ENCODE results near the gene DTNA.

Gene DTNA

DNA sequence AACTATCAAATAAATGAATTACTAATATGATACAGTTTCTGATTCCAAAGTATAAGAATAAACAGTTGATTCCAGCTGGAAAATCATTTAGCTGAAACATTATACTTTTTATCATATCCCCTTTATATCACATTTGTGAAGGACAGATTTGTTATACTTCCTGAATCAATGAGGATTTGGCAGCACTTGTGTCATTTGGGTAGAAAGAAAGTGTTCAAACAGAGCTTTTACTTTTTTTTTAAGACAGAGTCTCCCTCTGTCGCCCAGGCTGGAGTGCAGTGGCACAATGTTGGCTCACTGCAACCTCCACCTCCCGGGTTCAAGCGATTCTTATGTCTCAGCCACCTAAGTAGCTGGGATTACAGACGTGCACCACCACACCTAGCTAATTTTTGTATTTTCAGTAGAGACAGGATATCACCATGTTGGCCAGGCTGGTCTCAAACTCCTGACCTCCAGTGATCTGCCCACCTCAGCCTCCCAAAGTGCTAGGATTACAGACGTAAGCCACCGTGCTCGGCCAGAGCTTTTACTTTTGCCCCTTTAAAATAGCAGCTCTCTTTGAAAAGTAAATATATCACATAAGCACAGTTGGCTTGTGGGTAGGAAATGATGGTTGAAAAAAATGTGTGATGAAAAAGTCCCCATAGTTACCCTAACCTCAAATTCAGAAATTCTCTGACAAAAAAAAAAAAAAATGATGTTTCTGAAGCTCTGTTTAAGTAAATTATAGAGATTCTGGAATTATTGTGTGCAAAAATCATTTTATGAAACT, 95.2 kb downstream of the DTNA start:
- no peak for DNase-seq (ENCODE audit: low read depth in 2 of 3, low spot score in 1 of 3)

DNA sequence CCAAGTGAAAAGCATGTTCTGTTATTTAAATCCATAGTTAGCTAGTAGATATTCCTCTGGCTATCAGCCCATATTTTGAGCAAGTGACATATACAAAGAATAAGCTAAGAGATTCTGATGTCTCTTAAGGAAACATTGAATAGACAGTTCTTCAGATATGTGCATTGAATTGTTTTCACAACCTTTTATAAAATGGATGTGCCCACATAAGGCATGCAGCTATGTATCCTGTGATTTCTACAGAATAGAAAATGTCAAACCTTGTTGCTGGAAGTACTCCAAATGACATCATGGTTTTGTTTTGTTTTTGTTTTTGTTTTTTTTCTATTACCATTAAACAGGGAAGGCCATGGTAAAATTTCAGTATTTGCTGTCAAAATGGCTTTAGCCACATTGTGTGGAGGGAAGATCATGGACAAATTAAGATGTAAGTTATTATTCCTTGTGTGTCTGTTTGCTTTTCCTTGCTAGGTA, 95.8 kb downstream of the DTNA start:
- no peak for DNase-seq (ENCODE audit: low read depth in 2 of 3, low spot score in 1 of 3)

DNA sequence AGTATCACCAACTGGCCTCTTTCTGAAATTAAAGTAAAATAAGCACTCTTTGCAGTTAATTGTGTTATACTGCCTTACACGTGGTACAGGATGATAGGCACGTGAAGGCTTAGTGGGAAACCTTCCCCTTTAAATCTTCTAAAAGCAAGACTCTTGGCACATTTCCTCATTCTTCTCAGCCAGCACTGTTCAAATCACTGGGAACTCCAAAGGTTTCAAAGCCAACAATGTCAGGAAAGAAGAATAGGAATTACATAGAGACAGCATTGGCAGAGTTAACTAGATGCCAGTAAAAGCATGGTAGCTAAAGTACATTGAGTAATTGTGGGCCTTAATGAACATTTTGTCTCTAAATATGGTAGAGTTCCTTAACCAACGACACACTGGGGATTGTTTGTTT, 96.4 kb downstream of the DTNA start:
- DNase-seq (ENCODE audit: low read depth in 2 of 3, low spot score in 1 of 3), result no peak

DNA sequence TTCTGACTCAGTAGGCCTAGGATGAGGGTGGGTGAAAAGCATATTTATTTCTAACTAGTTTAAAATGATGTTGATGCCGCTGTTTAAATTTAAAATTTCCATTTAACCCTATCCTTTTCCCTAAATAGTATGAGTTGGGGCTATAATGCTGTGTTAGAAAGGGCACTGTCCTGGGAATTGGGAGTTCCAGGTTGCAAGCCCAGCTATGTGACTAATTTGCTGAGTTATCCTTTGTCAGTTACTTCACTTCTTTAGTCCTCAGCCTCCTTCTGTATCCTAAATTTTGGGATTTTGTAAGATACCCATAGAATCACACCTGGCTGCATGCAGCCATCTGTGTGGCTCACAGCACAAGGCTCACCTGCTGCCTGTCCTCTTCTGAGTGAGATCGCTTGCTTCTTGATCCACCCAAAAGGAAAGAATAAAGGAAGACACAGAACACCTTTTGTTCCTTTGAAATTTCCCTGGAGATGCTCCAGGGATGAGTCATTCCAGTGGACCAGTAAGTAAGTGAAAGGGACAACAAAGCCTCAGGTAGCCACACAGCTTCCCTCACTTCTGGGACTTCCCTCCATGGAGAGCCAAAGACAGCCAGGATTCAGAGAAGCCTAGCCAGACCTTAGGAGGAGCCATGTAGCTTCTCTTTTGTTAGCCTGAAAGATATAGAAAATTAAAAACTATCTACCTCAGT, 97.2 kb downstream of the DTNA start:
- DNase-seq (ENCODE audit: low read depth in 2 of 3, low spot score in 1 of 3), result no peak

DNA sequence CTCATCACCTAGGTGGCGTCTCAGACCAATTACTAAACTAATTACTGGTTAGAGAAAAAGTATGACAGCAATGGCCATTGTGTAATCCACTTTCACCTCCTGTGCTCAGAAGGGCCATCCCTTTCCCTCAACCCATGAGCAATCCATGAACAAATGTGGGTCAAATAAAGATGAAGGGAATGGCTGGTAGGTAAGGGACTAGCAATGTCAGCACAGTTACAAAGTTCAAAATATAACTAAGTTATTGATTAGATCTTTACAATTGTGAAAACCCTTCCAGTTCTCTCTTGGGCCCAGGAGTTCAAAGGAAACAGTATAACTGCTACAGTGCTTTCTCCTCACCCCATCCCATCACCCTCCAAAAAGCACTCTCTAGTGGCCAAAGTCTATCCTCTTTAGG, 98.3 kb downstream of the DTNA start:
- DNase-seq (ENCODE audit: low read depth in 2 of 3, low spot score in 1 of 3), result no peak

DNA sequence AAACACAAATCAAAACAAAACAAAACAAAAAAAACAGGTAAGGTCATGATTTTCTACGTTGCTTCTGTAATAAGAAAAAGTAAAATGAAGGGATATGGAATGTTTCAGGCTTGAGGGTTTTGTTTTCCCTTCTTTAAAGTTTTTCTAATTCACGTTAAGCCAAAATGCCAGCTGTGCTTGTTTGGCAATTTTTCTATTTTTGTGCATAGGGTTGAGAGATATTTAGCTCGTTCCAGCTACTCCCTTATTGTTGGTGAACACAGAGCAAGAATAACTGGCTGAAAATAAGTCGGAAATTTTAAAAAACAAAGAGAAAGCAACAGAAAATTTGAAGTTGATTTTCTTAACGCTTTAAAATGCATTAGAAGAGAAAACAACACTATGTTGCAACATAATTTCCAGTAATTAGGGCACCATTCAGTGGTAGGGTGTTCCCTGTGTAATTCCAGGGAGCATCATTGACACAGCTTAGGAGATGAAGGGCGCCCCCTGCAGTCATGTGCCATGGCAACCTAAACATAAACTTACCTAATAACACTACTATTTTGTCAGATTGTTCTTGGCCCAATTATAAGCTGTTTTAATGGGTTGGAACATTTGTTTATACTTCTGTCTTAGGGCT, 99.5 kb downstream of the DTNA start:
- no peak for DNase-seq (ENCODE audit: low read depth in 2 of 3, low spot score in 1 of 3)

DNA sequence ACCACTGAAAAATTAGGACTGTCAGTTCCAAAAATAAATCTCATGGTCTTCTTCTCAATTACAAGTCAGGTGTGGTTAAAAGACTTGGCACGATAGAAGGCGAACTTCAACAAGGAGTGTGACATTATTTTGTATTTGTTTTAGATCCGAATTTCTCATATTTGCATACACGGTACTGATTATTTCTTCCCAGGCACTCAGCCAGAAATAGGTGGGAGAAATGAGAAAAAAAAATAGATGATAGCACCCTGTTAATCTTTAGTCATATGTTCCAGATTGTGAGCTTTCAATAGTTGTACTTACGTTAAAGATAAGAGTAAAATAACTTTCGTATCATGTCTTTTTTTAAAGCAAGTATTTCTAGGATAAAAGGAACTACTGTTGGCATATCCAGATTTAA, 106.1 kb downstream of the DTNA start:
- no peak for DNase-seq (ENCODE audit: low read depth in 2 of 3, low spot score in 1 of 3)

DNA sequence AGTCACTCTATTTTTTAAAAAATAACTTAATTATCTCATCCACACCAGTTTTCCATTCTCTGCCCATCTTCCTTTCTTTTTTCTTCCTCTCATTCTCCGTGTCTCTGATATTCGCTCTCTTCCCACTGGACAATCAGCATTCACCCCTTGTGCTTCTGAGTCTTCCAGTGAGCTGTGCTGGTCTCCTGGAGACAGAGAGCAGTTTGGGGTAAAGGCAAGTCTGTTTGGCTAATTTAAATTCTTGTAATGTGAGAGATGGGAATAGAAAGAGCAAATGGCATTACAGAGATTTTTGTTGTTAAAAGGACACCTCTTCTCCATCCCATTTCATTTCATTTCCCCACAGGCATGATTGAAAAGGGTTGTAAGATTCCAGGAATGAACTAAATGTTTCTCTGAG, 107.5 kb downstream of the DTNA start:
- no peak for DNase-seq (ENCODE audit: low read depth in 2 of 3, low spot score in 1 of 3)

DNA sequence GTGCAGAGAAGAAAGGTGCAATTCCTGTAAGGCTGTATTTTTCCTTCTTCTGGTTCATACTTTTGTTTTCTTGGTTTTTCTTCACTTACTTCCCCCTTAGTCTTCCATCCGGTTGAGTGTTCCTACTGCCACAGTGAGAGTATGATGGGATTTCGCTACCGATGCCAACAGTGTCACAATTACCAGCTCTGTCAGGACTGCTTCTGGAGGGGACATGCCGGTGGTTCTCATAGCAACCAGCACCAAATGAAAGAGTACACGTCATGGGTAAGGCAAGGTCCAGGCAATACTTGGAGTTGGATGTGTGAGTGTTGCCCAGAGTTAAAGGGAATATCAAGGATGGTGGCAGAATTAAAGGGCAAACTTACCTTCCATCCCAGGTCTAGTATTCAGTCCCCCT, 108.0 kb downstream of the DTNA start:
- no peak for DNase-seq (ENCODE audit: low read depth in 2 of 3, low spot score in 1 of 3)

DNA sequence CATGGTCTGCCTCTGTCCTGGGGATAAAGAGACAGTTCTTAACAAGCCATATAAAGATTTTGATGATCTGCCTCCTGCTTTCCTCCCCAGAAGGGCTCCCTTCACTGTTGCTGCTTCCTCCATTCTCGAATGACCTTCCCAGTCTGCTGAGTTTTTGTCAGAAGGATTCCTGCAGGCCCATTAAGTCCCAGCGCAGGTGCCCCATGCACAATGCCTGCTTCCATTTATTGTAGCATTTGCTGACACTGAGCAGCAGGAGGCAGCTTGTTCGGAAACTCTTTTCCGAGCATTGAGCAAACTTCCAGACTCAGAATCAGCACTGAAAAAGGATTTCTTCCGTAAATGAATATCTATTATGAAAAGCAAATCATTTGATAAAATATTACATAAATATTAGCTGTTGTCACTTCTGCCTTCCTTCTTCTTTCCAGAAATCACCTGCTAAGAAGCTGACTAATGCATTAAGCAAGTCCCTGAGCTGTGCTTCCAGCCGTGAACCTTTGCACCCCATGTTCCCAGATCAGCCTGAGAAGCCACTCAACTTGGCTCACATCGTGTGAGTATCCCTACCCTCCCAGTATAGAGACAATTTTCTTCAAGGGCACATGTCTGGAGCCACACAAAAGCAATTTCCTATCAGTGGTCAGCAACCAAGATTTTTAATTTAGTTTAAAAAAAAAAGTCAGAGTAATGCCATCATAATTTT, 110.4 kb downstream of the DTNA start:
- DNase-seq (ENCODE audit: low read depth in 2 of 3, low spot score in 1 of 3), result no peak

DNA sequence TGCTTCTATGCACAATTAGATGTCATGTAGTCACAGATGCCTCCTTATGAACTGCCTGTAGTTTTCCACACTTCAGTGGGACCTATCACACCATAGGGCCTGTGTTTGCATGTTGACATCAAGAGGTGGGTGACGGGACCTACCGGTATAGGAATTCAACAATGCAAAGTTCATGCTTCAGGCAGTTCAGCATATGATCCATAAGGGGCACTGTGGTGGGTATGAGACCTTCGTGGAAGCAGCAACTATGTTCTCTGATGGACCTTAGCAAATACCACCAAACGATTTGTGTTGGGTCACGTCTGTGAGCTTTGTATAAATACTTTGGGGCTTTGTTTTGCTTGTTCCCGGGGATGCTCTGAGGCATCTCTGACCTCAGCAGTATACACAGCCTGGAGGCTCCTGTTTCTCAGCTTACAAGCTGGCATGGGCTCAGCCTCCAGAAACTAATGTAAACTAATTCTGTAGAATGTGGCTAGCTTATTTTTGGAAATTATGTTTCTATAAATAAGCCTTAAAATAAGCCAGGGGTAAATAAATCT, 111.6 kb downstream of the DTNA start:
- no peak for DNase-seq (ENCODE audit: low read depth in 2 of 3, low spot score in 1 of 3)

DNA sequence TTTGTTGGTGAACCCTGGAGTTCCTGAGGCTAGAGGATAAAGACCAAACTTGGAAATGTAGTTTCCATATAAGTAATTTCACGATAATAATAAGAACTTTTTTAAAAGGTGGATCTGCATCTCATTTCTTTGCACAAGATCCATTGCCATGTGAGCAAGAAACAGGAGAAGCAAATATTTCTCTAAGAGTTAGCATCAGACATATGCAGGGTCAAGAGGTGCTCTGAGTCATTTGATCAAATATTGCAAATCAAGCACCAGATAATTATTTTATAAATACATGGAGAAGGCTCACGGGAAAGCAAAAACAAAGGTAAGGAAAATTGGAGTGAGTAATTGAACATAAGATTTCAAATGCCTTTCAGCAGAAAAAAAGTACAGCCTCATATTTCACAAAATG, 118.0 kb downstream of the DTNA start:
- no peak for DNase-seq (ENCODE audit: low read depth in 2 of 3, low spot score in 1 of 3)

DNA sequence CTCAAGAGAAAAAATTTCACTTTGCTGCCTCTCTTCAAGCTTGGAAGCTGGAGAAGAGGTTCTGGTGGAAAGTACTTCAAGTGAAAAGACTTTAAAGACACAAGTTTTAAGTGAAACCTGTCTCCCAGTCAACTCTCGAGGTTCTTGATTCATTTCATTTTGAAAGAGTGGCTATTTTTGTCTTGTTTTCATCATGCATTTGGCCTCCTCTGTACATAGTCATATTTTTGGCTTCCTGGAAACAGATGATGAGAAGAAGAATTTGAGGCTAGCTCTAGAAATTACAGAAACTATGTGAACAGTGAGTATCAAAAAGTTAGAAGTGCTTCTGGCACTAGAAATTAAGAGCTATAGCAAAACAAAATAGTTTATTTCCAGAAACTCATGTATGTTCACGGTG, 124.8 kb downstream of the DTNA start:
- DNase-seq (ENCODE audit: low read depth in 2 of 3, low spot score in 1 of 3), result no peak

DNA sequence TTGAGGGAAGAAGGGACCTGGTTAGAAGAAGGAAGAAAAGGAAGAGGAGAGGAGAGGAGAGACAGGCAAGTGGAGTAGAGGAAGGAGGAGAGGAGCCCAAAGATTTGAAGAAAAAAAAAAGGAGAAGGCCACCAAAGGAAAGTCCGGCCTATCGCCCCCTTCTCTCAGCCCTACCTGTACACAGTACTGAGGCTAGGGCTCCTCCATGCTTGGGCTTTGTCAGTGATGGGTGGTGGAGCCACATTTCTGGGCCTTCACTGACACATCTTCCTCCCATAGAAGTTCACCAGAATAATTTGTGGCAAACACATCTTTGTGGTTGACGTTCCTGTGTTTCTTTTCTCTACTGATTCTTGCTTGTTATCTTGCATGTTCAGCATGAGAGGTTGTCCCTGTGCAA, 125.4 kb downstream of the DTNA start:
- no peak for DNase-seq (ENCODE audit: low read depth in 2 of 3, low spot score in 1 of 3)

DNA sequence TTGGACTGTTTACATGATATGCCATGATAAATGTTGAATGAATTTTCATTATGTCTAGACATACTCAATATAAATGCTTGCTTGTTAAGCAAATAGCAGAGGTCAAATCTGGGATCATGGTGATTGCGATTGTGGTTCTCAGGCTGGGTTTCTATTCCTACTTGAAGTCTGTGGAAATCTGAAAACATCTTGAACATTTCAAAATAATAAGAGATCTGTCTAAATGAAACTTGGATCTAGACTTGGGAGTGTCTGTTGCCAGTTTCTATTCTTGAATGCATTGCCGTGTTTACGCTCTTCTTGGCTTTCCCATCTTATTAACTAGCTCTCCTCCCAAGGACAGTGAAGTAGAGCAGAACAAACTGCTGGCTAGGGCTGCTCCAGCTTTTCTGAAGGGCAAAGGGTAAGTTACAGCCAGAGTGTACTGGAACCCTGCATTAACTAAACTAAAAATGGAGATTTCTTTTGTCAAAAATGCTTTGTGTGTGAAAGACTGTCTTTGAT, 127.7 kb downstream of the DTNA start:
- no peak for DNase-seq (ENCODE audit: low read depth in 2 of 3, low spot score in 1 of 3)

DNA sequence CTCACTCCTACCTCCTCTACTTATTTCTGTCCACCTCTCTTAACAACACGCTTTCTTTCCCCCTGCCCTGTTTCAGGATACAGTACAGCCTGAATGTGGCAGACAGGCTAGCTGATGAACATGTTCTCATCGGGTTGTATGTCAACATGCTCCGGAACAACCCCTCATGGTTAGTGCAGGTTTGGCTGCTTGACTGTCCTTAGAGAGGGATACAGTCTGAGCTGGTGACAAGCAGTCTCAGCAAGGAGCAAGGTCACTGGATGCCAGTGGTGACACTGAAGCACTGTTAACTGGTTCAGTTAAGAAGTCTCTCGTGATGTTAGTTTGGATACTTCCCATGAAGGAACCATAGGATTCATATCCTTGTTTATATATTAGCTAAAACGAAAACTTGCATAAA, 128.6 kb downstream of the DTNA start:
- DNase-seq (ENCODE audit: low read depth in 2 of 3, low spot score in 1 of 3), result no peak

DNA sequence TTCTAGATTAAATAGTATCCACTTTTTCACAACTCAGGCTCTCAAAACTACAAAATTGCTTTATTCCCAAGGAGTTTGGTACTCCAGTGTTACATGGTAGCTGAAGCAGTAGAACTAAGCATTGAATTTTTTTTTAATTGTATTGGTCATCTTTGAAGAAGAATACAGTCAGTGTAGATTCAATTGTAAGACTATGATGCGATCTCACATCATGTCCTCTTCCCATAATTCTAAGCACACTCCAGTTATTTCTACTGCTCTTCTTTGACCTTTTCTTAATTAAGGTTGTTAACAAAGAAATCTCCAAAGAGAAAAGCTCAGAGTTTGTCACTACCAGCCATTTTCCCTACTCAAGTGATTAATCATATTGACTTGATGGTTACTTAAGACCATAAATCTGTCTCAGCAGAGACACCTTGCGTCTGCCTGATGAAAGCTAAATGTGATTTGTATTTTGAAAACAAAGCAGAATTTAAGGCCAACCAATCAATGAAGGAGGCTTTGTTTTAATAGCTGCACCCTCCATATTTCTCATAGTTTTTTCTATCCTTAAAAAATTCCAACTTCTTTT, 130.2 kb downstream of the DTNA start:
- no peak for DNase-seq (ENCODE audit: low read depth in 2 of 3, low spot score in 1 of 3)

DNA sequence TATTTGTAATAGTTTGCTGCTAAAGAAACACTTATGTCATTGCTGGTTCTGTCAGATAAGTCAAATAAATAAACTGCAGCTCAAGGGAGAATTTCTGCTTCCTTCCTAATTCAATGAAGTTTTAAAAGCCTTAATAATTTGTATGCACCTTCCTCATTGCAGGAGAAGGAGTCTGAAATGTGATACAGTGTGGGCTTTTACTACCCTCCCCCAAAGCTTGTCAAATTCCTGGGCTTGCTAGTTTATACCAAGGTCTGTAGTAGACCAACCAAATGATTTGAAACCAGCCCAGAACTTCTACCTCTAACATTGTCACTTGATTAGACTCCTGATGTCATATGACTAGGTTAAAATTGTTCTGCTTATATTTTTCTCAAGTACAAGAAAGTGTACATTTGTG, 131.8 kb downstream of the DTNA start:
- DNase-seq (ENCODE audit: low read depth in 2 of 3, low spot score in 1 of 3), result no peak

DNA sequence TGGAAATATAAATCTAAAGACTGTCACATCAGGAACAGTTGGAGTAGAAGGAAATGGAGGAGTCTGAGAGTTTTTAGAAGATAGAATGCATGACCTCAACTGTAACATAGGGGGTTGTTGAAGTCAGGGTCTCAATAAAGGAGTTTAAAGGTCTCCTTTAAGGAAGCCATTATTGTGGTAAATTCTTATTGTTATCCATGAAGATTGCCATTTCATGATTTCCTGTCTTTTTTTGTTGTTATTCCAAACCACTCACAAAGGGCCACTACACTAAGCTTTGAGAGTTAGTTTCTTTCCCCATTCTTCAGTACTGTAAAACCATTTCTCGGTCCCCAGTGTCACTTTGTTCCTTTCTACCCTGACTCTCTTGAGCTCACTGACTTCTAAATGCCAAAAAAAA, 134.0 kb downstream of the DTNA start:
- DNase-seq (ENCODE audit: low read depth in 2 of 3, low spot score in 1 of 3), result no peak

DNA sequence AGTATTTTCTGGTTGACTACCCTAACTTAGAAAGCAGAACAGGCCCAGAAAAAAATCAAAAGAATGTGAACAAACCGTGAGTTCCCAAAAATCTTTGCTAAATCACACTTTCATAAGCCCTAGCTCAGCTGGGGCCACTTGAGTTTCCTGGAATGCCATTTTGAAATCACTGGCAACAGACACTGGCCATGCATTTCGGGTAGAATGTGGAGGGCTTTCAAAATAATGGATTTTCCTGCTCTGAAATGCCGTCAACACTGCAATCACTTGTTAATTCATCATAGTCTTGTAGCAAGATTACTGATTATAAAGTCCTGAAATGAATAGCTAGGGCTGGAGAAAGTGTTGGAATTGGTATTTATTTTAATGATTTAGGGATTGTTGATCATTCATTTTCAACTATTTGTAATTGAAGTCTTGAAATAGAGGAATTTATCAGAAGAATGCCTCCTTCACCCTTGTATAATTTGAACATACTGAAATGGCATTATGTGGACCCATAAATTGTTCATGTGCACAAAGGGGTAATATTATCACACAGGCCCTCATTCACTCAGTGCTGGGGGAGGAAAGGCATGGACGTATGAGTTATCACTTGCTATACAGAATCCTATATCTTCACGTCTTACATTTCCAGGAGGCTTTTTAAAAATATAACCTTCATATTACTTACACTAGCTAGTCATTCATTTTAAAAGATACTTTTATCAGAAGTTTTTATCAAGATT, 134.8 kb downstream of the DTNA start:
- DNase-seq (ENCODE audit: low read depth in 2 of 3, low spot score in 1 of 3), result no peak

All from stimulated activated CD4-positive, alpha-beta T cell treated with anti-CD3 and anti-CD28 coated beads, Interleukin-12 subunit alpha, Interleukin-12 subunit beta, amount 100 ng/mL, for 48 hours (primary cell).